Kidney epithelial cell (primary cell): ENCODE results near the gene CEP85. TPM values are rescaled to one million over a fixed set of nuclear protein-coding genes. Genes with fewer than 3 reads are reported as not detected.

Experiments
- DNase-seq: peaks from one replicate; pipeline ENCODE4 v3.0.0-alpha.2; 2010; ENCODE audit warnings: low read depth
- H3K27me3 ChIP-seq: 2 replicates; pipeline ENCODE4 v1.6.0; 2011; ENCODE audit warnings: low read length; ENCODE audit not compliant: control insufficient read depth, insufficient read depth
- H3K36me3 ChIP-seq: 2 replicates; pipeline ENCODE4 v1.5.1; 2011; ENCODE audit warnings: low read length; ENCODE audit not compliant: control insufficient read depth, insufficient read depth
- H3K4me3 ChIP-seq: 2 replicates; pipeline ENCODE4 v1.5.1; 2011; ENCODE audit warnings: low read depth, mild to moderate bottlenecking, control low read depth, low read length
- CTCF ChIP-seq: IDR thresholded peaks from 2 replicates; pipeline ENCODE4 v1.5.1; 2011; ENCODE audit warnings: mild to moderate bottlenecking, moderate library complexity, low read length, control low read depth, inconsistent platforms; ENCODE audit not compliant: insufficient read depth, poor library complexity, severe bottlenecking
- total RNA-seq: library from RNA; depleted of rRNA; stranded (reverse); fragments of >200 nt; gene quantifications from 2 replicates; pipeline ENCODE4 v1.2.3, GENCODE V29; 2015

CEP85 gene
- total RNA-seq, 1 donor from 2014 or later: 7.5 TPM

- H3K36me3 ChIP-seq: no peaks in the 10 kb centered on the region
- no peak for DNase-seq
- H3K4me3 ChIP-seq: no peak overlapping the region
- TF ChIP-seq CTCF: no peak
- H3K27me3 ChIP-seq: no peaks in the 10 kb centered on the region
These were observed 18.8 kb upstream of the CEP85 start for GRCh38 chr1:26215246-26215645.

GRCh38 chr1:26218906-26219494, 15.0 kb upstream of the CEP85 start:
- H3K36me3 ChIP-seq: no peaks in the 10 kb centered on the region
- DNase-seq: no peak
- no peaks in the 10 kb centered on the region for H3K27me3 ChIP-seq
- H3K4me3 ChIP-seq: no peak overlapping the region
- no peak for TF ChIP-seq CTCF

GRCh38 chr1:26220199-26220912, 13.6 kb upstream of the CEP85 start:
- Histone ChIP-seq H3K4me3 (no peak overlapping the region), H3K27me3 (peaks cover 4% of the 10 kb centered on the region), H3K36me3 (no peaks in the 10 kb centered on the region)
- TF ChIP-seq CTCF: no peak
- DNase-seq: no peak

GRCh38 chr1:26221094-26221493, 12.9 kb upstream of the CEP85 start:
- no peaks in the 10 kb centered on the region for H3K36me3 ChIP-seq
- no peak overlapping the region for H3K4me3 ChIP-seq
- DNase-seq: no peak
- H3K27me3 ChIP-seq: peaks cover 5% of the 10 kb centered on the region
- TF ChIP-seq CTCF: no peak

- Histone ChIP-seq H3K27me3 (peaks cover 5% of the 10 kb centered on the region), H3K36me3 (no peaks in the 10 kb centered on the region), H3K4me3 (no peak overlapping the region)
- TF ChIP-seq CTCF: no peak
- DNase-seq: no peak
These were observed 9.4 kb upstream of the CEP85 start for GRCh38 chr1:26224606-26225005.
